SK-N-SH treated with all-trans-retinoic acid at 6 μM for 48 hours (cell line): ENCODE measurements around the gene CDH4.

Experiments
- ATAC-seq: fragments of 200-7000 bp; cut with Tn5 transposase; 3 replicates; pipeline ENCODE4 v1.9.1; 2020; ENCODE audit warnings: mild to moderate bottlenecking, moderate library complexity
- ARNTL ChIP-seq: fragments of 450-650 bp; formaldehyde crosslinking; IDR thresholded peaks from 2 replicates; pipeline ENCODE4 v1.5.0; 2020; ENCODE audit warnings: low read depth, mild to moderate bottlenecking, moderate library complexity, borderline replicate concordance
- BACH2 ChIP-seq: fragments of 250-450 bp; sonication (Bioruptor Pico); IDR thresholded peaks from 2 replicates; pipeline ENCODE4 v1.9.0; 2021; ENCODE audit warnings: mild to moderate bottlenecking, borderline replicate concordance
- CSDC2 ChIP-seq: fragments of 250-450 bp; sonication (Bioruptor Pico); IDR thresholded peaks from 2 replicates; pipeline ENCODE4 v1.5.0; 2020; ENCODE audit warnings: mild to moderate bottlenecking, moderate library complexity
- ESRRG ChIP-seq: fragments of 250-450 bp; sonication (Bioruptor Pico); IDR thresholded peaks from 2 replicates; pipeline ENCODE4 v1.6.1; 2021; ENCODE audit warnings: mild to moderate bottlenecking
- GLIS3 ChIP-seq: fragments of 250-450 bp; sonication (Bioruptor Pico); IDR thresholded peaks from 2 replicates; pipeline ENCODE4 v1.5.0; 2020; ENCODE audit warnings: mild to moderate bottlenecking, moderate library complexity
- ISL1 ChIP-seq: fragments of 250-450 bp; sonication (Bioruptor Pico); IDR thresholded peaks from 2 replicates; pipeline ENCODE4 v2.1.2; 2022; ENCODE audit warnings: mild to moderate bottlenecking, moderate library complexity
- OSR1 ChIP-seq: fragments of 250-450 bp; sonication (Bioruptor Pico); IDR thresholded peaks from 2 replicates; pipeline ENCODE4 v1.8.0; 2022; ENCODE audit warnings: moderate library complexity, mild to moderate bottlenecking, inconsistent platforms
- POU6F1 ChIP-seq: fragments of 250-450 bp; sonication (Bioruptor Pico); IDR thresholded peaks from 2 replicates; pipeline ENCODE4 v1.8.0; 2021; ENCODE audit warnings: low read depth, mild to moderate bottlenecking, moderate library complexity, borderline replicate concordance
- PPARA ChIP-seq: fragments of 250-450 bp; sonication (Bioruptor Pico); IDR thresholded peaks from 2 replicates; pipeline ENCODE4 v1.5.0; 2020; ENCODE audit warnings: mild to moderate bottlenecking, borderline replicate concordance
- RARB ChIP-seq: fragments of 250-450 bp; sonication (Bioruptor Pico); IDR thresholded peaks from 2 replicates; pipeline ENCODE4 v1.8.0; 2021; ENCODE audit warnings: mild to moderate bottlenecking, moderate library complexity
- SNAI2 ChIP-seq: fragments of 250-450 bp; sonication (Bioruptor Pico); IDR thresholded peaks from 2 replicates; pipeline ENCODE4 v1.5.0; 2020; ENCODE audit warnings: mild to moderate bottlenecking, moderate library complexity
- TCF4 ChIP-seq: fragments of 250-450 bp; sonication (Bioruptor Pico); IDR thresholded peaks from 2 replicates; pipeline ENCODE4 v1.8.0; 2021; ENCODE audit warnings: mild to moderate bottlenecking, moderate library complexity, borderline replicate concordance
- TOX ChIP-seq: fragments of 250-450 bp; sonication (Bioruptor Pico); IDR thresholded peaks from 2 replicates; pipeline ENCODE4 v1.8.0; 2021; ENCODE audit warnings: mild to moderate bottlenecking, moderate library complexity, borderline replicate concordance
- TSHZ2 ChIP-seq: fragments of 250-450 bp; sonication (Bioruptor Pico); IDR thresholded peaks from 2 replicates; pipeline ENCODE4 v1.5.0; 2020; ENCODE audit warnings: mild to moderate bottlenecking, moderate library complexity
- ZC3H10 ChIP-seq: fragments of 250-450 bp; sonication (Bioruptor Pico); IDR thresholded peaks from 2 replicates; pipeline ENCODE4 v1.5.1; 2021; ENCODE audit warnings: mild to moderate bottlenecking, moderate library complexity
- ZFP3 ChIP-seq: fragments of 250-450 bp; sonication (Bioruptor Pico); IDR thresholded peaks from 2 replicates; pipeline ENCODE4 v1.5.0; 2020; ENCODE audit warnings: mild to moderate bottlenecking, moderate library complexity
- ZFP30 ChIP-seq: fragments of 450-650 bp; formaldehyde crosslinking; IDR thresholded peaks from 2 replicates; pipeline ENCODE4 v1.5.0; 2022; ENCODE audit warnings: mild to moderate bottlenecking, moderate library complexity
- ZNF565 ChIP-seq: fragments of 450-650 bp; formaldehyde crosslinking; conservative IDR thresholded peaks from 2 replicates; pipeline ENCODE4 v1.5.0; 2020; ENCODE audit warnings: low read depth, mild to moderate bottlenecking, moderate library complexity
- ZNF70 ChIP-seq: fragments of 450-650 bp; formaldehyde crosslinking; IDR thresholded peaks from 2 replicates; pipeline ENCODE4 v1.5.0; 2020; ENCODE audit warnings: mild to moderate bottlenecking, moderate library complexity
- TF ChIP-seq, protein P1 (sequence below): fragments of 250-450 bp; sonication (Bioruptor Pico); IDR thresholded peaks from 2 replicates; pipeline ENCODE4 v1.5.1; 2020; ENCODE audit warnings: low read depth, mild to moderate bottlenecking, moderate library complexity
- TF ChIP-seq, protein P2 (sequence below): fragments of 250-450 bp; sonication (Bioruptor Pico); IDR thresholded peaks from 2 replicates; pipeline ENCODE4 v1.5.1; 2021; ENCODE audit warnings: mild to moderate bottlenecking, moderate library complexity
- TF ChIP-seq, protein P3 (sequence below): fragments of 250-450 bp; sonication (Bioruptor Pico); IDR thresholded peaks from 2 replicates; pipeline ENCODE4 v1.8.0; 2020; ENCODE audit warnings: mild to moderate bottlenecking, moderate library complexity, borderline replicate concordance

Gene CDH4

GRCh38 chr20:61426352-61426751, 174.3 kb downstream of the CDH4 start:
- no peak for TF ChIP-seq OSR1 (CRISPR knock-in tag)
- no peak for TF ChIP-seq TSHZ2
- TF ChIP-seq ZNF565 = no peak
- TF ChIP-seq ZFP30 (CRISPR knock-in tag) = no peak
- no peak for TF ChIP-seq GLIS3 (CRISPR knock-in tag)
- TF ChIP-seq, protein P1, sequence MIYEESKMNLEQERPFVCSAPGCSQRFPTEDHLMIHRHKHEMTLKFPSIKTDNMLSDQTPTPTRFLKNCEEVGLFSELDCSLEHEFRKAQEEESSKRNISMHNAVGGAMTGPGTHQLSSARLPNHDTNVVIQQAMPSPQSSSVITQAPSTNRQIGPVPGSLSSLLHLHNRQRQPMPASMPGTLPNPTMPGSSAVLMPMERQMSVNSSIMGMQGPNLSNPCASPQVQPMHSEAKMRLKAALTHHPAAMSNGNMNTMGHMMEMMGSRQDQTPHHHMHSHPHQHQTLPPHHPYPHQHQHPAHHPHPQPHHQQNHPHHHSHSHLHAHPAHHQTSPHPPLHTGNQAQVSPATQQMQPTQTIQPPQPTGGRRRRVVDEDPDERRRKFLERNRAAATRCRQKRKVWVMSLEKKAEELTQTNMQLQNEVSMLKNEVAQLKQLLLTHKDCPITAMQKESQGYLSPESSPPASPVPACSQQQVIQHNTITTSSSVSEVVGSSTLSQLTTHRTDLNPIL (CRISPR knock-in tag) = no peak
- TF ChIP-seq SNAI2 = no peak
- TF ChIP-seq ISL1 (CRISPR knock-in tag) = no peak
- no peak for TF ChIP-seq BACH2 (CRISPR knock-in tag)
- TF ChIP-seq ZFP3 (CRISPR knock-in tag) = no peak
- ATAC-seq = no peak

DNA sequence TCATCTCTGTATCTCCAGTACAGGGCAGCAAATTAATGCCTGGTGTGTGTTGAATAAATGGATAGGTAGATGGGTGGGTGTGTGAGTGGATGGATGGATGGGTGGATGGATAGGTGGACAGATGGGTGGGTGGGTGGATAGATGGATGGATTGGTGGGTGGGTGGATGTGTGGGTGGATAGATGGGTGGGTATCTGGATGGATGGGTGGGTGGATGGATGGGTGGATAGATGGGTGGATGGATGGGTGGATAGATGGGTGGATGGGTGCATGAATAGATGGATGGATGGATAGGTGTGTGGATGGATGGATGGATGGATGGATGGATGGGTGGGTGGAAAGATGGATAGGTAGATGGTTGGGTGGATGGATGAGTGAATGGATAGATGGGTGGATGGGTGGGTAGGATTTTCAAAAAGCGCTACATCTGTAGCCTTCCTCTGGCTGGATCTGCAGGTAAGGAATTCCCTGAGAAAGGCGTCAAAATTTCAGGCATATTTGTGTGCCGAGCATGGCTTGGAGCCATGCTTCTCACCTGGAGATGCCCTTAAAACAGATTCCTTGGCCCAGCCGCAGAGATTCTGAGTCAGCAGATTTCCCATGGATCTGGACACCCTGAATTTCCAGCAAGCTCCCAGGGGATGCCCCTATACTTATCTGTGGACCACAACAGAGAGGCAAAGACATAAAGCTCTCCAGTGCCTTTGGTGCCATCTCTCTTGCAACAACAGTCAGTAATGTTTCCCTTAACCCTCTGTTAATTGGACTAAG, 177.6 kb downstream of the CDH4 start:
- ATAC-seq = no peak
- no peak for TF ChIP-seq ARNTL
- TF ChIP-seq ESRRG (CRISPR knock-in tag) = no peak
- TF ChIP-seq BACH2 (CRISPR knock-in tag) = no peak
- no peak for TF ChIP-seq RARB (CRISPR knock-in tag)

DNA sequence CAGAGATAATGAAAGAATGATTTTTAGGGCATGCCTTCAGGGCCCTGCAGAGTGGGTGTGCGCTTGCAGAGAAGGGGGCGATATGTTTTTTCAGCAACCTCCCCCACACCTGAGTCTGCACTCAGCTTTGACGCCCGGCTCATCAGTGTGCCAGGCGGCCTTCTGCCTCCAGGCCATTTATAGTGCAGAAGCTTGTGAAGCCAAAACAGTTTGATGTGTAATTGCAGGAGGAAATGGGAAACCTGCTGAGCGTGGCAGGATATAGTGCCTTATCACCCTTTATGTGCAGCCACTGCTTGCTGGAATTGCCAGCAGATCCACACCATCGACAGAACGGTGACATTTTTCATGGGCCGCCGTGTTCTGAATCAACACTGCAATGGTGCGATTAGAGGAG, 178.2 kb downstream of the CDH4 start:
- no peak for ATAC-seq
- no peak for TF ChIP-seq GLIS3 (CRISPR knock-in tag)
- TF ChIP-seq, all 23 proteins: peak for 0

DNA sequence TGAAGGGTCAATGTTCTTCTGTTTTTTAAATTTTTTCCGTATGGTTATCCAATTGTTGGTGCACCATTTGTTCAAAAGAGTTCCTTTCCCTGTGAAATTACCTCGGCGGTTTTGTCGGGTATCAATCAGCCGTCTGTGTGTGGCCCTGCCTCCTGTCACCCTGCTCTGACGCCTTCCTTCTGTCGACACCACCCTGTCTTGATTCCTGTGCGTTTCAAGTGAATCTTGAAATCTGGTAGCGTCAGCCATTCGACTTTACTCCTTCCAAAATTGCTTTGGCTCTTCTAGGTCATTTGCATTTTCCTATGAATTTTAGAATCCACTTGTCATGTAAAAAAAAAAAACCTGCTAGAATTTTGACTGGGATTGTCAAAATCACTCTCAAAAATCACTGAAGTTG, 181.1 kb downstream of the CDH4 start:
- no peak for TF ChIP-seq BACH2 (CRISPR knock-in tag)
- no peak for TF ChIP-seq ZFP3 (CRISPR knock-in tag)
- TF ChIP-seq OSR1 (CRISPR knock-in tag) = no peak
- no peak for TF ChIP-seq TSHZ2
- TF ChIP-seq GLIS3 (CRISPR knock-in tag) = no peak
- no peak for TF ChIP-seq TOX
- TF ChIP-seq POU6F1 (CRISPR knock-in tag) = no peak
- no peak for TF ChIP-seq TCF4 (CRISPR knock-in tag)
- TF ChIP-seq ESRRG (CRISPR knock-in tag) = no peak
- TF ChIP-seq, protein P2, sequence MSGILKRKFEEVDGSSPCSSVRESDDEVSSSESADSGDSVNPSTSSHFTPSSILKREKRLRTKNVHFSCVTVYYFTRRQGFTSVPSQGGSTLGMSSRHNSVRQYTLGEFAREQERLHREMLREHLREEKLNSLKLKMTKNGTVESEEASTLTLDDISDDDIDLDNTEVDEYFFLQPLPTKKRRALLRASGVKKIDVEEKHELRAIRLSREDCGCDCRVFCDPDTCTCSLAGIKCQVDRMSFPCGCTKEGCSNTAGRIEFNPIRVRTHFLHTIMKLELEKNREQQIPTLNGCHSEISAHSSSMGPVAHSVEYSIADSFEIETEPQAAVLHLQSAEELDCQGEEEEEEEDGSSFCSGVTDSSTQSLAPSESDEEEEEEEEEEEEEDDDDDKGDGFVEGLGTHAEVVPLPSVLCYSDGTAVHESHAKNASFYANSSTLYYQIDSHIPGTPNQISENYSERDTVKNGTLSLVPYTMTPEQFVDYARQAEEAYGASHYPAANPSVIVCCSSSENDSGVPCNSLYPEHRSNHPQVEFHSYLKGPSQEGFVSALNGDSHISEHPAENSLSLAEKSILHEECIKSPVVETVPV = no peak
- no peak for TF ChIP-seq ZFP30 (CRISPR knock-in tag)
- TF ChIP-seq, protein P1 (CRISPR knock-in tag) = no peak
- TF ChIP-seq PPARA (CRISPR knock-in tag) = no peak
- TF ChIP-seq RARB (CRISPR knock-in tag) = no peak
- TF ChIP-seq CSDC2 (CRISPR knock-in tag) = no peak
- TF ChIP-seq ZC3H10 (CRISPR knock-in tag) = no peak
- no peak for TF ChIP-seq SNAI2
- TF ChIP-seq, protein P3, sequence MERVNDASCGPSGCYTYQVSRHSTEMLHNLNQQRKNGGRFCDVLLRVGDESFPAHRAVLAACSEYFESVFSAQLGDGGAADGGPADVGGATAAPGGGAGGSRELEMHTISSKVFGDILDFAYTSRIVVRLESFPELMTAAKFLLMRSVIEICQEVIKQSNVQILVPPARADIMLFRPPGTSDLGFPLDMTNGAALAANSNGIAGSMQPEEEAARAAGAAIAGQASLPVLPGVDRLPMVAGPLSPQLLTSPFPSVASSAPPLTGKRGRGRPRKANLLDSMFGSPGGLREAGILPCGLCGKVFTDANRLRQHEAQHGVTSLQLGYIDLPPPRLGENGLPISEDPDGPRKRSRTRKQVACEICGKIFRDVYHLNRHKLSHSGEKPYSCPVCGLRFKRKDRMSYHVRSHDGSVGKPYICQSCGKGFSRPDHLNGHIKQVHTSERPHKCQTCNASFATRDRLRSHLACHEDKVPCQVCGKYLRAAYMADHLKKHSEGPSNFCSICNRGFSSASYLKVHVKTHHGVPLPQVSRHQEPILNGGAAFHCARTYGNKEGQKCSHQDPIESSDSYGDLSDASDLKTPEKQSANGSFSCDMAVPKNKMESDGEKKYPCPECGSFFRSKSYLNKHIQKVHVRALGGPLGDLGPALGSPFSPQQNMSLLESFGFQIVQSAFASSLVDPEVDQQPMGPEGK (CRISPR knock-in tag) = no peak
- no peak for TF ChIP-seq ARNTL
- no peak for TF ChIP-seq ZNF70
- ATAC-seq = no peak
